Mesenchymal stem cell (in vitro differentiated cells and primary cell): ENCODE data around the gene ZMYM3.
A peak's percentile ranks its signal among the peaks of the same experiment; 100 is the strongest.

Source experiments
- DNase-seq: peaks from one replicate; pipeline ENCODE4 v3.0.0-alpha.2; 2013
- H2AFZ ChIP-seq: one replicate; pipeline ENCODE4 v1.6.1; 2013; ENCODE audit warnings: low read depth, mild to moderate bottlenecking, control low read depth, inconsistent platforms, low read length, moderate library complexity
- H2AK5ac ChIP-seq: 2 replicates; pipeline ENCODE4 v1.6.1; 2013; ENCODE audit warnings: low read length, moderate library complexity, mild to moderate bottlenecking, inconsistent platforms; ENCODE audit not compliant: severe bottlenecking
- H2BK120ac ChIP-seq: one replicate; pipeline ENCODE4 v1.6.1; 2013; ENCODE audit warnings: low read depth, mild to moderate bottlenecking, inconsistent platforms, low read length, moderate library complexity
- H2BK12ac ChIP-seq, 2 experiments: one replicate each; pipeline ENCODE4 v1.6.1; 2013; ENCODE audit warnings: inconsistent platforms in 2 of 2, low read length in 2 of 2, mild to moderate bottlenecking in 2 of 2, moderate library complexity in 2 of 2, control low read depth in 1 of 2
- H2BK15ac ChIP-seq: one replicate; pipeline ENCODE4 v1.6.1; 2013; ENCODE audit warnings: mild to moderate bottlenecking, low read depth, inconsistent platforms; ENCODE audit not compliant: poor library complexity, severe bottlenecking
- H2BK5ac ChIP-seq: 2 replicates; pipeline ENCODE4 v1.6.1; 2013; ENCODE audit warnings: low read depth, mild to moderate bottlenecking, low read length, control low read depth, inconsistent platforms; ENCODE audit not compliant: poor library complexity, severe bottlenecking
- H3K14ac ChIP-seq, 2 experiments: one replicate each; pipeline ENCODE4 v1.6.1; 2013; ENCODE audit warnings: inconsistent platforms in 2 of 2, low read length in 2 of 2, control low read depth in 1 of 2, mild to moderate bottlenecking in 1 of 2, moderate library complexity in 1 of 2
- H3K18ac ChIP-seq, 2 experiments: one replicate each; pipeline ENCODE4 v1.6.1; 2013; ENCODE audit warnings: inconsistent platforms in 2 of 2, low read length in 2 of 2, control low read depth in 1 of 2, low read depth in 1 of 2, mild to moderate bottlenecking in 1 of 2
- H3K23ac ChIP-seq, 2 experiments: one replicate each; pipeline ENCODE4 v1.6.1; 2013; ENCODE audit warnings: inconsistent platforms in 2 of 2, low read length in 2 of 2, mild to moderate bottlenecking in 2 of 2, moderate library complexity in 2 of 2, control low read depth in 1 of 2
- H3K27ac ChIP-seq: 2 replicates; pipeline ENCODE4 v1.5.1; 2013; ENCODE audit warnings: mild to moderate bottlenecking, moderate library complexity, low read length, control low read depth, inconsistent platforms; ENCODE audit not compliant: poor library complexity, severe bottlenecking
- H3K27me3 ChIP-seq, 2 experiments: 2 replicates each; pipeline versions ENCODE4 v1.6.1 to v1.7.0; 2013; ENCODE audit warnings: low read length in 2 of 2, mild to moderate bottlenecking in 2 of 2, moderate library complexity in 2 of 2, control low read depth in 1 of 2, inconsistent platforms in 1 of 2; ENCODE audit not compliant: control insufficient read depth in 1 of 2, insufficient read depth in 1 of 2
- H3K36me3 ChIP-seq, 2 experiments: 2 replicates each; pipeline versions ENCODE4 v1.6.1 to v1.7.0; 2013; ENCODE audit warnings: low read length in 2 of 2, control low read depth in 1 of 2, inconsistent platforms in 1 of 2, low read depth in 1 of 2, mild to moderate bottlenecking in 1 of 2; ENCODE audit not compliant: insufficient read depth in 2 of 2, control insufficient read depth in 1 of 2
- H3K4ac ChIP-seq, 2 experiments: one replicate each; pipeline ENCODE4 v1.6.1; 2013; ENCODE audit warnings: inconsistent platforms in 2 of 2, low read length in 2 of 2, mild to moderate bottlenecking in 2 of 2, moderate library complexity in 2 of 2, control low read depth in 1 of 2, low read depth in 1 of 2
- H3K4me1 ChIP-seq: 2 replicates; pipeline ENCODE4 v1.6.1; 2013; ENCODE audit warnings: low read depth, low read length, control low read depth; ENCODE audit not compliant: control insufficient read depth, insufficient read depth
- H3K4me2 ChIP-seq: 2 replicates; pipeline ENCODE4 v1.6.1; 2013; ENCODE audit warnings: low read length, mild to moderate bottlenecking, inconsistent platforms; ENCODE audit not compliant: poor library complexity, severe bottlenecking
- H3K4me3 ChIP-seq, 2 experiments: 2 replicates each; pipeline versions ENCODE4 v1.5.1 to v1.7.0; 2013; ENCODE audit warnings: low read length in 2 of 2, mild to moderate bottlenecking in 2 of 2, control low read depth in 1 of 2, low read depth in 1 of 2; ENCODE audit not compliant: insufficient read depth in 1 of 2
- H3K79me1 ChIP-seq: replicated peaks from 2 replicates; pipeline ENCODE4 v1.6.1; 2013; ENCODE audit warnings: mild to moderate bottlenecking, control low read depth, low read length, inconsistent platforms; ENCODE audit not compliant: poor library complexity, severe bottlenecking
- H3K9ac ChIP-seq: 2 replicates; pipeline ENCODE4 v1.7.0; 2013; ENCODE audit warnings: mild to moderate bottlenecking, low read length, moderate library complexity
- H3K9me3 ChIP-seq: 2 replicates; pipeline ENCODE4 v1.7.0; 2013; ENCODE audit warnings: mild to moderate bottlenecking, low read length; ENCODE audit not compliant: control insufficient read depth
- H4K8ac ChIP-seq: one replicate; pipeline ENCODE4 v1.6.1; 2013; ENCODE audit warnings: inconsistent platforms, mild to moderate bottlenecking, low read length, moderate library complexity
- H4K91ac ChIP-seq: one replicate; pipeline ENCODE4 v1.6.1; 2013; ENCODE audit warnings: mild to moderate bottlenecking, low read length, inconsistent platforms
- WGBS: methylation state at CpG from one replicate; pipeline ENCODE4 v1.1.7; 2013; ENCODE audit warnings: mixed read lengths; 5-methylcytosine and 5-hydroxymethylcytosine counted together

The ZMYM3 gene

DNA sequence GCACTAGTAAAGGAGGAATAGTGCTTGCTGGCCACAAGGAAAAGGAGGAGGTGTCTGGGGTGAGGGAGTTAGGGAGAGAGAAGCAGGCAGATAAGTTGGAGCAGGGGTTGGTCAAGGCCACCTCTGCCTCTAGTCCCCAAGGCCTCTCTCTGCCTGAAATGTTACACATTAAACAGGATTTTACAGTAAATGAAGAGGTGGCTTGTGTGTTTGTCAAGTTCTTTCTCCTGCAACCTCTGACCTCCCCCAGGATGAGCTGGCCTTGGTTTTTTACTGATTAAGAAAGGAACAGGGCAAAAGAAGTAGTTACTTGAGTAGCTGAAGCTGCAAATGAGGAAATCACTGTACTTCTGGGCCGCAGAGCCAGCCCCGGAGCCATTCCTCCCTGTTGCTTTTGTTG lies 28.9 kb downstream of the ZMYM3 start:
- Histone ChIP-seq H2AK5ac (no peak overlapping the region), H3K27me3 (peaks cover 0 to 37% of the 10 kb centered on the region in 2 experiments), H3K4me3 (no peak overlapping the region), H4K8ac (no peak overlapping the region), H4K91ac (no peak overlapping the region), H2BK12ac (no peak overlapping the region), H3K9me3 (peaks cover 4% of the 10 kb centered on the region), H3K4me1 (peaks cover 2% of the 10 kb centered on the region), H3K18ac (no peak overlapping the region), H3K27ac (no peak overlapping the region), H3K4ac (no peak overlapping the region), H3K4me2 (no peak overlapping the region), H3K79me1 (no peaks in the 10 kb centered on the region), H2BK5ac (no peak overlapping the region), H3K9ac (no peak overlapping the region), H3K23ac (no peak overlapping the region), H3K14ac (no peak overlapping the region), H2BK120ac (no peak overlapping the region), H2AFZ (no peak overlapping the region), H3K36me3 (no peaks in the 10 kb centered on the region), H2BK15ac (no peak overlapping the region)
- no CpG with 5 or more reads among the region's 2 CpGs for WGBS
- DNase-seq: peak; percentile 1

DNA sequence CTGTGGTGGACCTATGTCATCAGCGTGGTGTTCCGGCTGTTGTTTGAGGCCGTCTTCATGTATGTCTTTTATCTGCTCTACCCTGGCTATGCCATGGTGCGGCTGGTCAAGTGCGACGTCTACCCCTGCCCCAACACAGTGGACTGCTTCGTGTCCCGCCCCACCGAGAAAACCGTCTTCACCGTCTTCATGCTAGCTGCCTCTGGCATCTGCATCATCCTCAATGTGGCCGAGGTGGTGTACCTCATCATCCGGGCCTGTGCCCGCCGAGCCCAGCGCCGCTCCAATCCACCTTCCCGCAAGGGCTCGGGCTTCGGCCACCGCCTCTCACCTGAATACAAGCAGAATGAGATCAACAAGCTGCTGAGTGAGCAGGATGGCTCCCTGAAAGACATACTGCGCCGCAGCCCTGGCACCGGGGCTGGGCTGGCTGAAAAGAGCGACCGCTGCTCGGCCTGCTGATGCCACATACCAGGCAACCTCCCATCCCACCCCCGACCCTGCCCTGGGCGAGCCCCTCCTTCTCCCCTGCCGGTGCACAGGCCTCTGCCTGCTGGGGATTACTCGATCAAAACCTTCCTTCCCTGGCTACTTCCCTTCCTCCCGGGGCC lies 29.7 kb downstream of the ZMYM3 start:
- 88% methylated on average over 27 of the region's 32 CpGs for WGBS
- H2BK12ac ChIP-seq: no peak overlapping the region
- H3K79me1 ChIP-seq: no peaks in the 10 kb centered on the region
- H3K36me3 ChIP-seq: no peaks in the 10 kb centered on the region
- H3K4me1 ChIP-seq: peaks cover 2% of the 10 kb centered on the region
- H3K23ac ChIP-seq: no peak overlapping the region
- peaks cover 0 to 29% of the 10 kb centered on the region in 2 experiments for H3K27me3 ChIP-seq
- H3K27ac ChIP-seq: no peak overlapping the region
- H3K18ac ChIP-seq: no peak overlapping the region
- peaks cover 4% of the 10 kb centered on the region for H3K9me3 ChIP-seq
- no peak overlapping the region for H3K4ac ChIP-seq
- H3K14ac ChIP-seq: no peak overlapping the region
- H2BK5ac ChIP-seq: no peak overlapping the region
- no peak overlapping the region for H2AFZ ChIP-seq
- no peak overlapping the region for H3K9ac ChIP-seq
- no peak overlapping the region for H4K91ac ChIP-seq
- no peak overlapping the region for H2BK120ac ChIP-seq
- no peak overlapping the region for H3K4me3 ChIP-seq
- no peak overlapping the region for H3K4me2 ChIP-seq
- H2AK5ac ChIP-seq: no peak overlapping the region
- H4K8ac ChIP-seq: no peak overlapping the region
- H2BK15ac ChIP-seq: no peak overlapping the region
- DNase-seq: no peak

DNA sequence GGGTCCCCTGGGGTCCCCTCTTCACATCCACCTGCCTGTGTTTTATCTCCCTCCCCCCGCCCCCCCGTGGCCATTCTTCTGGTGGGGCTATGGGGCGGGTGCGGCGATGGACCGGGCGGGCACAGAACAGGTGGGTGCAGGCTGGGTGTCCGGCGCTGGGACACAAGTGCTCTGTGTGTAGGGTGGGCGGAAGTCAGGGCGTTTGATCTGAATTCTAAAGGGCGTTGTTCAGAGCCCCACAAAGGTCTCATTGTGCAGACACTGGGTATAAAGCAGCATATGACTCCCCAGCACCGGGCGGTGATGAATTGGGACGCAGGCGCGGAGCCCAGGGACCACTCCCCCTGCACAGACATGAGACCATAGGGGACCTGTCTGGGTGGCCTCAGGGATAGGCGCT lies 31.0 kb downstream of the ZMYM3 start, which contains the start of gene GJB1:
GJB1 (plus strand) TSS at position 296 of the 400 bp plus-strand sequence. CDS start 484 bp downstream, outside the sequence.
- no peak for DNase-seq
- H3K79me1 ChIP-seq: no peaks in the 10 kb centered on the region
- WGBS: 94% methylated on average over 16 of the region's 18 CpGs
- no peak within 1 kb of the TSS for H2BK15ac ChIP-seq
- no peak within 1 kb of the TSS for H3K9ac ChIP-seq
- H2AFZ ChIP-seq: no peak within 1 kb of the TSS
- no peak within 1 kb of the TSS for H3K4ac ChIP-seq
- no peak within 1 kb of the TSS for H2BK12ac ChIP-seq
- no peak within 1 kb of the TSS for H2BK5ac ChIP-seq
- H3K4me2 ChIP-seq: no peak within 1 kb of the TSS
- peaks cover 0 to 24% of the 10 kb centered on the region in 2 experiments for H3K27me3 ChIP-seq
- H4K91ac ChIP-seq: no peak within 1 kb of the TSS
- H3K14ac ChIP-seq: no peak within 1 kb of the TSS
- H2AK5ac ChIP-seq: no peak within 1 kb of the TSS
- no peak within 1 kb of the TSS for H3K23ac ChIP-seq
- H3K27ac ChIP-seq: no peak within 1 kb of the TSS
- peaks cover 2% of the 10 kb centered on the region for H3K4me1 ChIP-seq
- H4K8ac ChIP-seq: no peak within 1 kb of the TSS
- H3K18ac ChIP-seq: no peak within 1 kb of the TSS
- no peaks in the 10 kb centered on the region for H3K36me3 ChIP-seq
- no peak within 1 kb of the TSS for H3K4me3 ChIP-seq
- H3K9me3 ChIP-seq: peaks cover 4% of the 10 kb centered on the region
- no peak within 1 kb of the TSS for H2BK120ac ChIP-seq

DNA sequence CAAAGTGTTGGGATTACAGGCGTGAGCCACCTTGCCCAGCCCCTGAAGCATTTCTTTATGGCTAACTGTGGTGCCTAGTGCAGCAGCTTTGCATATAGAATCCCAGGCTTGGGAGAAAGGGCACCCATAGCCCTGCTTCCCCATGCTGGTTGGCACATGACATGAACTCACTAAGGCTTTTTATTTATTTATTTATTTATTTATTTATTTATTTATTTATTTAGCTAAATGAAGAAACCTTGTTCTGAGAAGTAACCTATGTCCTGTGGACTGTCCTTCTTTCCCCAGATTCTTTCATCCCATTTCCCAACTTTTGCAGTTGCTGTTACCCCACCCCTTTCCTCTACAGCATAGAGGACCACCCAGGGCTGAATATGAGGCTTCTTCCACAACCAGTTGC lies 32.8 kb downstream of the ZMYM3 start:
- no peak overlapping the region for H3K14ac ChIP-seq
- H2BK5ac ChIP-seq: no peak overlapping the region
- no peak for DNase-seq
- H3K27me3 ChIP-seq: peaks cover 0 to 32% of the 10 kb centered on the region in 2 experiments
- H3K4me1 ChIP-seq: peaks cover 2% of the 10 kb centered on the region
- no peak overlapping the region for H3K23ac ChIP-seq
- peaks cover 4% of the 10 kb centered on the region for H3K9me3 ChIP-seq
- H2AFZ ChIP-seq: no peak overlapping the region
- H2BK120ac ChIP-seq: no peak overlapping the region
- H2BK15ac ChIP-seq: no peak overlapping the region
- H2AK5ac ChIP-seq: no peak overlapping the region
- no peak overlapping the region for H3K9ac ChIP-seq
- no peak overlapping the region for H3K4me2 ChIP-seq
- H3K27ac ChIP-seq: no peak overlapping the region
- no peaks in the 10 kb centered on the region for H3K79me1 ChIP-seq
- no peak overlapping the region for H4K8ac ChIP-seq
- H3K36me3 ChIP-seq: no peaks in the 10 kb centered on the region
- H3K18ac ChIP-seq: no peak overlapping the region
- H3K4ac ChIP-seq: no peak overlapping the region
- H2BK12ac ChIP-seq: no peak overlapping the region
- no peak overlapping the region for H4K91ac ChIP-seq
- H3K4me3 ChIP-seq: no peak overlapping the region
- 95% methylated on average over 1 of the region's 1 CpG for WGBS
